Stromal cell of bone marrow (primary cell): ENCODE data around the gene EWSR1.

Source experiments
- DNase-seq: peaks from one replicate; pipeline ENCODE4 v3.0.0-alpha.2; 2012; ENCODE audit warnings: low read depth

The EWSR1 gene

GRCh38 chr22:29317827-29318454 lies 49.9 kb downstream of the EWSR1 start:
- no peak for DNase-seq

GRCh38 chr22:29319072-29319471 lies 51.0 kb downstream of the EWSR1 start:
- no peak for DNase-seq

- DNase-seq: no peak
These were observed 52.5 kb downstream of the EWSR1 start for GRCh38 chr22:29320546-29320945.

GRCh38 chr22:29323641-29324040 lies 55.6 kb downstream of the EWSR1 start:
- DNase-seq: no peak

GRCh38 chr22:29325356-29325755 lies 57.3 kb downstream of the EWSR1 start:
- DNase-seq: no peak

GRCh38 chr22:29325785-29326315 lies 57.8 kb downstream of the EWSR1 start:
- DNase-seq: no peak

- no peak for DNase-seq
These were observed 58.4 kb downstream of the EWSR1 start for GRCh38 chr22:29326481-29326880.

- DNase-seq: no peak
These were observed 59.2 kb downstream of the EWSR1 start for GRCh38 chr22:29327089-29327764.

GRCh38 chr22:29328055-29328454 lies 60.0 kb downstream of the EWSR1 start:
- DNase-seq: no peak

GRCh38 chr22:29328566-29329500 lies 60.8 kb downstream of the EWSR1 start:
- DNase-seq: no peak

- DNase-seq: no peak
These were observed 61.5 kb downstream of the EWSR1 start for GRCh38 chr22:29329581-29329980.

- DNase-seq: no peak
These were observed 62.2 kb downstream of the EWSR1 start for GRCh38 chr22:29330291-29330690.

- no peak for DNase-seq
These were observed 62.7 kb downstream of the EWSR1 start for GRCh38 chr22:29330753-29331152.

- no peak for DNase-seq
These were observed 63.1 kb downstream of the EWSR1 start for GRCh38 chr22:29331213-29331612.

- no peak for DNase-seq
These were observed 63.7 kb downstream of the EWSR1 start for GRCh38 chr22:29331658-29332300.

- no peak for DNase-seq
These were observed 64.9 kb downstream of the EWSR1 start for GRCh38 chr22:29332886-29333496.

GRCh38 chr22:29334148-29334547 lies 66.1 kb downstream of the EWSR1 start:
- DNase-seq: no peak

GRCh38 chr22:29334696-29335344 lies 66.8 kb downstream of the EWSR1 start:
- no peak for DNase-seq

GRCh38 chr22:29335656-29336055 lies 67.6 kb downstream of the EWSR1 start:
- DNase-seq: no peak

GRCh38 chr22:29336751-29337490 lies 68.9 kb downstream of the EWSR1 start:
- no peak for DNase-seq
